GM23248 (cell line): ENCODE results near the gene HEMK1. TPM values are rescaled to one million over a fixed set of nuclear protein-coding genes. Genes with fewer than 3 reads are reported as not detected.

ENCODE experiments used
- DNase-seq: peaks from one replicate; pipeline ENCODE4 v3.0.0-alpha.2; 2015
- H2AFZ ChIP-seq: fragments of 200-600 bp; sonication (generic); 2 replicates; pipeline ENCODE4 v1.6.1; 2016; ENCODE audit warnings: antibody characterized with exemption
- H3F3A ChIP-seq: fragments of 200-600 bp; sonication (generic); 2 replicates; pipeline ENCODE4 v1.6.1; 2016; ENCODE audit warnings: mild to moderate bottlenecking, antibody characterized with exemption, mixed run types; ENCODE audit not compliant: insufficient read depth
- H3K27ac ChIP-seq: fragments of 200-600 bp; sonication (generic); 2 replicates; pipeline ENCODE4 v1.5.1; 2016; ENCODE audit warnings: mild to moderate bottlenecking
- H3K27me3 ChIP-seq: fragments of 200-600 bp; sonication (generic); replicated peaks from 2 replicates; pipeline ENCODE4 v1.6.1; 2016; ENCODE audit warnings: mild to moderate bottlenecking; ENCODE audit not compliant: insufficient read depth
- H3K36me3 ChIP-seq: fragments of 200-600 bp; sonication (generic); 2 replicates; pipeline ENCODE4 v1.6.1; 2016; ENCODE audit warnings: low read depth, mild to moderate bottlenecking
- H3K4me1 ChIP-seq: fragments of 200-600 bp; sonication (generic); 2 replicates; pipeline ENCODE4 v1.6.1; 2016; ENCODE audit warnings: mild to moderate bottlenecking; ENCODE audit not compliant: insufficient read depth
- H3K4me2 ChIP-seq: fragments of 200-600 bp; sonication (generic); one replicate; pipeline ENCODE4 v1.6.1; 2016; ENCODE audit warnings: mild to moderate bottlenecking; ENCODE audit not compliant: unreplicated experiment
- H3K4me3 ChIP-seq: fragments of 200-600 bp; sonication (generic); 2 replicates; pipeline ENCODE4 v1.5.1; 2016; ENCODE audit warnings: mild to moderate bottlenecking
- H3K79me2 ChIP-seq: fragments of 200-600 bp; sonication (generic); 2 replicates; pipeline ENCODE4 v1.6.1; 2016; ENCODE audit warnings: mild to moderate bottlenecking; ENCODE audit not compliant: insufficient read depth
- H3K9ac ChIP-seq: fragments of 200-600 bp; sonication (generic); 2 replicates; pipeline ENCODE4 v1.6.1; 2016; ENCODE audit warnings: mild to moderate bottlenecking
- H3K9me2 ChIP-seq: fragments of 200-600 bp; sonication (generic); 2 replicates; pipeline ENCODE4 v1.6.1; 2016; ENCODE audit warnings: mixed run types, mild to moderate bottlenecking, moderate library complexity; ENCODE audit not compliant: insufficient read depth
- H3K9me3 ChIP-seq: fragments of 200-600 bp; sonication (generic); one replicate; pipeline ENCODE4 v1.6.1; 2017; ENCODE audit warnings: low read depth
- H4K20me1 ChIP-seq: fragments of 200-600 bp; sonication (generic); 2 replicates; pipeline ENCODE4 v1.6.0; 2016; ENCODE audit not compliant: insufficient read depth
- EZH2 ChIP-seq: fragments of 200-600 bp; sonication (generic); IDR thresholded peaks from 2 replicates; pipeline ENCODE4 v1.6.1; 2018; ENCODE audit warnings: antibody characterized with exemption, mild to moderate bottlenecking; ENCODE audit not compliant: insufficient read depth, poor library complexity, severe bottlenecking
- EZH2phosphoT487 ChIP-seq: fragments of 200-600 bp; sonication (generic); IDR thresholded peaks from 2 replicates; pipeline ENCODE4 v1.6.1; 2018; ENCODE audit warnings: antibody characterized with exemption, moderate library complexity, mild to moderate bottlenecking, low read depth; ENCODE audit not compliant: insufficient read depth
- WGBS, 2 experiments: methylation state at CpG; one replicate each; pipeline ENCODE4 v1.1.6; 2015 to 2017; ENCODE audit warnings: low lambda C conversion rate in 2 of 2, low coverage in 1 of 2; ENCODE audit errors: missing lambda C conversion rate in 2 of 2; 5-methylcytosine and 5-hydroxymethylcytosine counted together
- in situ Hi-C: fragments of 300-500 bp; cut with MboI; formaldehyde crosslinking; loops from 2 replicates; pipeline ENCODE4 v1.15.0; 2020
- polyA plus RNA-seq: library from polyadenylated mRNA; unstranded; fragments of >200 nt; fragmentation: Nextera tagmentation; extraction: Ambion mirVana; gene quantifications from 2 replicates; pipeline ENCODE4 v1.2.1, GENCODE V29; 2016
- total RNA-seq: library from RNA; depleted of rRNA; stranded (reverse); fragments of >200 nt; shearing (Covaris generic); gene quantifications from 2 replicates; pipeline ENCODE4 v1.2.3, GENCODE V29; 2014

The HEMK1 gene
- total and polyA plus RNA-seq, 2 experiments from 2014 or later: 15.8 to 17.3 TPM

DNA sequence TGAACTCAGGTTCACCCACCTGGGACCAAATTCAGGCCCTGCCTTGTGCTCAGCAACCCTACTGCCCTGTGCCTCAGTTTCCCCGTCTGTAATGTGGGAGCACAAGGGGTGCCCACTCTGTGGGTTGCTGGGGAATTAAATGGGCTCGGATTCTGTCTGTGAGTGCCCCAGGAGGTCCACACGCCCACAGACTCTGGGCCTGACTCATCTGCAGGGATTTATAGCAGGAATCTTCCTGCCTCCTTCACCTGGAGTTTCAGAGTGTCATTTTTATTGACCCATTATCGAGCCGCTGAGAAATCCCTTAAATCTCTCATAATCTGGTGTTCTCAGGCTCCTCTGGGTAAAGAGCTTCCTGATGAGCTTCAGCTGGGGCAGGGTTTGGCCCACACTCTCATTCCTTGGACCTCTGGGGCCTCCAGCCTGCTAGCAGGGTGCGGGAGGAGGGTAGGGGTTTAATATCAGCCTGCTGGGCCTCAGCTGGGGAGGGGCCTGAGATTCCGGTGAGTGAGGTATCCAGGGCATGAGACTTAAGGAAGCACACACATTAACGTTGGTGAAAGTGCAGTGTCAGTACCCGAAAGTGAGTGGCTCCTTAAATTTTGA is 18.2 kb upstream of the HEMK1 start:
- Histone ChIP-seq H3K9me2 (no peaks in the 10 kb centered on the region), H3K4me1 (0 out of 2 replicates have a peak, but pooled peaks cover 5% of the 10 kb centered on the region), H2AFZ (no peak overlapping the region), H3K27ac (no peak overlapping the region), H3K27me3 (no peaks in the 10 kb centered on the region), H3K4me3 (no peak overlapping the region), H3K36me3 (no peaks in the 10 kb centered on the region), H3K4me2 (no peak overlapping the region), H3K79me2 (no peaks in the 10 kb centered on the region), H3K9ac (no peak overlapping the region), H3K9me3 (no peaks in the 10 kb centered on the region), H3F3A (no peaks in the 10 kb centered on the region), H4K20me1 (no peaks in the 10 kb centered on the region)
- TF ChIP-seq EZH2: no peak
- TF ChIP-seq EZH2phosphoT487: no peak
- WGBS, 2 experiments: 28 to 43% methylated on average over 9 of the region's 9 CpGs
- peak; percentile 25 for DNase-seq
- in situ Hi-C loops: no loop called here

DNA sequence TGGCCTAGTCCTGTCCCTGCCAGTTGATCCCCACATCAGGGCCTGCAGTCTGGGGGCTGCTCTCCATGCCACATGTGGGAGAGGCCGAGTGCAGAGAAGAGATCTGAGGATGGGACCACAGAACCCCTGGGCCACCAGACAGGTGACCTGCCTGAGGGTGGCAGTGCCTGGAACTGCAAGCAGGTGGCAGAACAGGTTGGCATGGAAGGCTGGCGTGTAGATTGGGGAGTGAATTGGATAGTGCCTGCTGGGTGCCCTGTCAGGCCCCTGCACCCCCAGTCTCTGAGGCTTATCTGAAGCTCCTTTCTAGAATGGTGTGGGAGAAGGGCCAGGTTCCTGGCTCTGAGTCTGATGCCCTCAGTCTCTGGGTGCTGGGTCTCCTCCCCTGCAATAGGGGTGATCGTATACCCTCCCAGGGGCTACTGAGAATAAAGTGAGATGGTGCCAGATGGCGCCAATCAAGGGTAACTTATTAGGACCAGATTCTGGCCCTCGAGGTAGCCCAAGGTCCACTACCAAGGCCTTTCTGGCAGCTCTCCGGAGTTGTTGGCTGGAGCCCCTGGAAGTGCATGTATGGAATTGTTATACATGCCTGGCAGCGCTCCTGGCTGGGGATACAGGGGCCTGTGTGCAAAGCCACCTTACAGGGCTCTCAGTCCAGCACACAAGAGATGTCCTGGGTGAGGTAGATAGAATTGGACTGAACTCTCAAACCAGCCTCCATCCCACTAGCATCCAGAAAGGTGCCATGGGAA is 17.5 kb upstream of the HEMK1 start:
- Histone ChIP-seq H3F3A (no peaks in the 10 kb centered on the region), H3K27me3 (no peaks in the 10 kb centered on the region), H4K20me1 (no peaks in the 10 kb centered on the region), H3K36me3 (no peaks in the 10 kb centered on the region), H3K9ac (no peak overlapping the region), H3K9me3 (no peaks in the 10 kb centered on the region), H3K4me3 (no peak overlapping the region), H3K4me1 (0 out of 2 replicates have a peak, but pooled peaks cover 5% of the 10 kb centered on the region), H3K4me2 (no peak overlapping the region), H3K27ac (no peak overlapping the region), H3K9me2 (no peaks in the 10 kb centered on the region), H2AFZ (no peak overlapping the region), H3K79me2 (no peaks in the 10 kb centered on the region)
- no peak for TF ChIP-seq EZH2
- TF ChIP-seq EZH2phosphoT487: no peak
- no peak for DNase-seq
- in situ Hi-C loops: no loop called here
- 59% methylated on average over 7 of the region's 7 CpGs for WGBS, 2 experiments

DNA sequence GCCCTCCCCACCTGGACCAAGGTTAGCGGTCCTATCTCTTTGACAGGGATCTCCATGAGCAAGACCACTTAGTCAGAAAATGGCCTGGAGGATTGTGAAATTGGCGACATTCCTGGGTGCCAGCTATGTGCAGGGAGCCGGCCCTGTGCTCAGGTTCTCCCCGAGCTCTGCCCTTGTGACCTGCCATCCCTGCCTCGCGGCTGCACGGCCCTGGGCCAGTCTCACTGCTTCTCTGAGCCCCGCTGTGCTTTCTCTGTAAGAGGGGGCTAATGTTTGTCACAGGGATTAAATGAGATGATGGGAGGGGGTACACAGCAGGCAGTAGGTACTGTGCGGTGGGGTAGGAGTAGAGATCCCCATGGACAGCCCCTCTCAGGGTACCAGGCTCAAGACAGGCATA is 16.7 kb upstream of the HEMK1 start:
- TF ChIP-seq EZH2 (no peak), EZH2phosphoT487 (no peak)
- Histone ChIP-seq H3K4me1 (0 out of 2 replicates have a peak, but pooled peaks cover 5% of the 10 kb centered on the region), H3K9ac (no peak overlapping the region), H3K4me2 (no peak overlapping the region), H4K20me1 (no peaks in the 10 kb centered on the region), H3K79me2 (no peaks in the 10 kb centered on the region), H3K4me3 (no peak overlapping the region), H3F3A (no peaks in the 10 kb centered on the region), H3K36me3 (no peaks in the 10 kb centered on the region), H3K27me3 (no peaks in the 10 kb centered on the region), H3K9me2 (no peaks in the 10 kb centered on the region), H3K27ac (no peak overlapping the region), H3K9me3 (no peaks in the 10 kb centered on the region), H2AFZ (no peak overlapping the region)
- in situ Hi-C loops: no loop called here
- no peak for DNase-seq
- WGBS, 2 experiments: 62 to 70% methylated on average over 9 of the region's 9 CpGs

DNA sequence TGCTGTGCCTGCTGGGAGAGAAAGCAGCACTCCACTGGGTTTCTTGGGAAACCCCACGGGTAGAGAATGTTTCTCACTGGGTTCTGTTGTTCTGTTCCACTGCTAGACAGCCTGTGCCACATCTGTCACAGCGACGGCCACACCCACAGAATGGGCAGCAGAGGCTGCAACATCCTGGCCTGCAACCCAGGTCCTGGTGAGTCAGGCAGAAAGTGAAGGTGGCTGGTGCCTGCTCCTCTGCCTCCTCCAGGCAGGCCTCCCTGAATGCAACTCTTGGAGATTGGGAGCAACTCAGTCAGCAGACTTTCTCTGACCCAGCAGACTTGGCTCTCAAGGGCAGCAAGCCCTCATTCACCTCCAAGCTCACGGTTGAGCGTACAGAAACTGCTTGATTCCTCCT is 14.8 kb upstream of the HEMK1 start:
- in situ Hi-C loops: no loop called here
- H3K27me3 ChIP-seq: no peaks in the 10 kb centered on the region
- H4K20me1 ChIP-seq: no peaks in the 10 kb centered on the region
- no peaks in the 10 kb centered on the region for H3K9me2 ChIP-seq
- H3K79me2 ChIP-seq: no peaks in the 10 kb centered on the region
- no peak overlapping the region for H3K4me2 ChIP-seq
- H3K4me3 ChIP-seq: no peak overlapping the region
- H3K36me3 ChIP-seq: no peaks in the 10 kb centered on the region
- H3K27ac ChIP-seq: no peak overlapping the region
- H3K9me3 ChIP-seq: no peaks in the 10 kb centered on the region
- TF ChIP-seq EZH2 (no peak), EZH2phosphoT487 (no peak)
- H3K4me1 ChIP-seq: peaks cover 6% of the 10 kb centered on the region; the same call in 1 of the 2 replicates
- no peaks in the 10 kb centered on the region for H3F3A ChIP-seq
- WGBS, 2 experiments: 19% methylated on average over 5 of the region's 5 CpGs
- H2AFZ ChIP-seq: no peak overlapping the region
- peak; percentile 58 for DNase-seq
- H3K9ac ChIP-seq: no peak overlapping the region
